ENCODE results near the gene REG4. TPM values are rescaled to one million over a fixed set of nuclear protein-coding genes. Genes with fewer than 3 reads are reported as not detected.

The REG4 gene
- total and polyA plus RNA-seq, 3 donors from 2014 or later: 0.16 to 6.3 (median 1.9) TPM

- Histone ChIP-seq H3K4me3 (no peak overlapping the region), H3K27ac (no peak overlapping the region), H3K9me3 (no peaks in the 10 kb centered on the region), H3K4me1 (no peaks in the 10 kb centered on the region), H3K27me3 (no peaks in the 10 kb centered on the region), H3K36me3 (ENCODE audit: low read depth, missing control alignments) (no peaks in the 10 kb centered on the region)
- intact Hi-C loops (cut with DNase I; ENCODE audit: low total_unique reads): no loop called here
- TF ChIP-seq, protein P1, sequence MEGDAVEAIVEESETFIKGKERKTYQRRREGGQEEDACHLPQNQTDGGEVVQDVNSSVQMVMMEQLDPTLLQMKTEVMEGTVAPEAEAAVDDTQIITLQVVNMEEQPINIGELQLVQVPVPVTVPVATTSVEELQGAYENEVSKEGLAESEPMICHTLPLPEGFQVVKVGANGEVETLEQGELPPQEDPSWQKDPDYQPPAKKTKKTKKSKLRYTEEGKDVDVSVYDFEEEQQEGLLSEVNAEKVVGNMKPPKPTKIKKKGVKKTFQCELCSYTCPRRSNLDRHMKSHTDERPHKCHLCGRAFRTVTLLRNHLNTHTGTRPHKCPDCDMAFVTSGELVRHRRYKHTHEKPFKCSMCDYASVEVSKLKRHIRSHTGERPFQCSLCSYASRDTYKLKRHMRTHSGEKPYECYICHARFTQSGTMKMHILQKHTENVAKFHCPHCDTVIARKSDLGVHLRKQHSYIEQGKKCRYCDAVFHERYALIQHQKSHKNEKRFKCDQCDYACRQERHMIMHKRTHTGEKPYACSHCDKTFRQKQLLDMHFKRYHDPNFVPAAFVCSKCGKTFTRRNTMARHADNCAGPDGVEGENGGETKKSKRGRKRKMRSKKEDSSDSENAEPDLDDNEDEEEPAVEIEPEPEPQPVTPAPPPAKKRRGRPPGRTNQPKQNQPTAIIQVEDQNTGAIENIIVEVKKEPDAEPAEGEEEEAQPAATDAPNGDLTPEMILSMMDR (IDR thresholded peaks at IDR 0.05): no peak
- no peak for TF ChIP-seq POLR2A (IDR thresholded peaks at IDR 0.05)
- 53 to 71% methylated on average over 13 of the region's 13 CpGs for WGBS, 2 donors
- no peak for DNase-seq
Measured at GRCh38 chr1:119778886-119779560, 32.2 kb downstream of the REG4 start.

GRCh38 chr1:119778359-119778758 is 32.9 kb downstream of the REG4 start:
- no peaks in the 10 kb centered on the region for H3K36me3 ChIP-seq (ENCODE audit: low read depth, missing control alignments)
- 71 to 84% methylated on average over 6 of the region's 6 CpGs for WGBS, 2 donors
- no peaks in the 10 kb centered on the region for H3K9me3 ChIP-seq
- TF ChIP-seq, protein P1 (IDR thresholded peaks at IDR 0.05): no peak
- no peak for TF ChIP-seq POLR2A (IDR thresholded peaks at IDR 0.05)
- intact Hi-C loops (cut with DNase I; ENCODE audit: low total_unique reads): no loop called here
- H3K4me1 ChIP-seq: no peaks in the 10 kb centered on the region
- no peak overlapping the region for H3K4me3 ChIP-seq
- DNase-seq: no peak
- no peaks in the 10 kb centered on the region for H3K27me3 ChIP-seq
- H3K27ac ChIP-seq: no peak overlapping the region

DNA sequence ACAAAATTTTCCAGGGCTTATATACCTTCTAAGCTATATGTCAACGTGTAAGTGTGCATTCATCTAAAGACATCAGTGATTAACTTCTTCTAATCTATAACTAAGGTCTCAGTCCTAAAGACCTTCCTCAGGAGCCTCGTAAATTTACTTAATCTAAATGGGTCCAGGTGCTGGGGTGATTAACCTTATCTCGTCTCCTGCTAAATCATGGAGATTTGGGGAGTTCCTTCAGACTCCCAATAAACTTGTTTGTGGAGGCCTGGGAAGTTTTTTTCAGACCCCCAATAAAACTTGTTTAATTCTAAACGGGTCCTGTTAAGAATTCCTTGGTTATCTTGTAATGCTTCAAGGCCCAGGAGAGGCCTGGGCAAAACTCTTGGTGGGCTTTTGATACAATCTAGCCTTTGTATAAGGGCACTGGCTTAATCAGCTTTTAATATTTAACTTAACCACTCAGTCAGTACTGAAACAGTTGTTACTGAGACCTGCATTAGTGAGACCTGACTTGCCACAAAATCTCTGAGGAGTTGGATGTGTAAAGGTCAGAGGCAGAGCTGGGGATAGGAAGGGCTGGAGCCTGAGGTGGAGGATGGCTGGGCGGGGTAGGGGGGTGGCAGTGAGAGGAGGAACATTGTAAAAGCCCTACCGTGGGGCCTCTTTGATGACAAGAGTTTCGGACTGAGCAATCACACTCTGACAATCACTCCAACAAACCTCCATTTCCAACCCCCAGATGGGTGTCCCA is 36.3 kb downstream of the REG4 start:
- Histone ChIP-seq H3K27ac (no peak overlapping the region), H3K9me3 (no peaks in the 10 kb centered on the region), H3K36me3 (ENCODE audit: low read depth, missing control alignments) (no peaks in the 10 kb centered on the region), H3K27me3 (no peaks in the 10 kb centered on the region), H3K4me3 (no peak overlapping the region), H3K4me1 (no peaks in the 10 kb centered on the region)
- intact Hi-C loops (cut with DNase I; ENCODE audit: low total_unique reads): no loop called here
- WGBS, 2 donors: 79% methylated on average over 7 of the region's 7 CpGs
- DNase-seq: no peak
- TF ChIP-seq, protein P1 (IDR thresholded peaks at IDR 0.05): no peak
- TF ChIP-seq POLR2A (IDR thresholded peaks at IDR 0.05): no peak

GRCh38 chr1:119773711-119774241 is 37.5 kb downstream of the REG4 start:
- no peak for DNase-seq
- H3K4me3 ChIP-seq: no peak overlapping the region

More at GRCh38 chr1:119773711-119774241, 37.5 kb downstream of the REG4 start:
- intact Hi-C loops (cut with DNase I; ENCODE audit: low total_unique reads): no loop called here
- TF ChIP-seq, protein P1 (IDR thresholded peaks at IDR 0.05): no peak
- TF ChIP-seq POLR2A (IDR thresholded peaks at IDR 0.05): no peak
- Histone ChIP-seq H3K27ac (no peak overlapping the region), H3K36me3 (ENCODE audit: low read depth, missing control alignments) (no peaks in the 10 kb centered on the region), H3K27me3 (no peaks in the 10 kb centered on the region), H3K9me3 (no peaks in the 10 kb centered on the region), H3K4me1 (no peaks in the 10 kb centered on the region)
- WGBS, 2 donors: 81 to 89% methylated on average over 3 of the region's 3 CpGs
